Measurements from ENCODE around the gene SMOC2. TPM values are rescaled to one million over a fixed set of nuclear protein-coding genes. Genes with fewer than 3 reads are reported as not detected.

Gene SMOC2
- total RNA-seq, 5 donors from 2014 or later (not counting 1 experiment from before 2014, with no cell fraction given) = 0.06 to 0.20 (median 0.16) TPM; not detected in 2

GRCh38 chr6:168584671-168585070 lies 143.7 kb downstream of the SMOC2 start:
- DNase-seq (no peak), ATAC-seq (replicated peaks in 1 of 4) (no peak)
- Histone ChIP-seq H3K9me3 (no peaks in the 10 kb centered on the region), H3K4me3 (ENCODE audit: control insufficient read depth in 1 of 2, extremely low read depth in 1 of 2, low read length in 1 of 2) (no peak overlapping the region), H3K27ac (ENCODE audit: low read length) (no peak overlapping the region), H3K27me3 (replicated peaks in 1 of 2; ENCODE audit: control insufficient read depth in 2 of 2, extremely low read depth in 1 of 2, insufficient read depth in 2 of 2, low read length in 1 of 2) (peaks cover 0 to 11% of the 10 kb centered on the region in 2 experiments), H3K36me3 (ENCODE audit: control insufficient read depth in 2 of 2, extremely low read depth in 1 of 2, insufficient read depth in 1 of 2, low read length in 1 of 2) (no peaks in the 10 kb centered on the region), H3K4me1 (ENCODE audit: control insufficient read depth in 1 of 2, extremely low read depth in 1 of 2, insufficient read depth in 2 of 2, low read length in 2 of 2) (no peaks in the 10 kb centered on the region)
- Mint-ChIP-seq H3K27me3 (peaks cover 6 to 8% of the 10 kb centered on the region in 2 donors), H3K36me3 (no peaks in the 10 kb centered on the region), H3K27ac (no peak overlapping the region), H3K4me1 (no peaks in the 10 kb centered on the region), H3K4me3 (no peak overlapping the region), H3K9me3 (no peaks in the 10 kb centered on the region)
- ChIA-PET POLR2A (no interaction called here), CTCF (no interaction called here)
- 89% methylated on average over 2 of the region's 5 CpGs for WGBS (ENCODE audit: insufficient coverage)

- WGBS (ENCODE audit: insufficient coverage) = no CpG with 5 or more reads among the region's 3 CpGs
These were observed 144.5 kb downstream of the SMOC2 start for GRCh38 chr6:168585441-168585840.

GRCh38 chr6:168589275-168589674 lies 148.3 kb downstream of the SMOC2 start:
- Histone ChIP-seq H3K4me1 (ENCODE audit: control insufficient read depth in 1 of 2, extremely low read depth in 1 of 2, insufficient read depth in 2 of 2, low read length in 2 of 2) (no peaks in the 10 kb centered on the region), H3K4me3 (ENCODE audit: control insufficient read depth in 1 of 2, extremely low read depth in 1 of 2, low read length in 1 of 2) (no peak overlapping the region), H3K27me3 (replicated peaks in 1 of 2; ENCODE audit: control insufficient read depth in 2 of 2, extremely low read depth in 1 of 2, insufficient read depth in 2 of 2, low read length in 1 of 2) (no peaks in the 10 kb centered on the region), H3K9me3 (no peaks in the 10 kb centered on the region), H3K36me3 (ENCODE audit: control insufficient read depth in 2 of 2, extremely low read depth in 1 of 2, insufficient read depth in 1 of 2, low read length in 1 of 2) (no peaks in the 10 kb centered on the region), H3K27ac (ENCODE audit: low read length) (no peak overlapping the region)
- Mint-ChIP-seq H3K9me3 (no peaks in the 10 kb centered on the region), H3K27ac (no peak overlapping the region), H3K27me3 (peaks cover 6 to 8% of the 10 kb centered on the region in 2 donors), H3K4me3 (no peak overlapping the region), H3K36me3 (no peaks in the 10 kb centered on the region), H3K4me1 (no peaks in the 10 kb centered on the region)
- ATAC-seq (replicated peaks in 1 of 4) (no peak), DNase-seq (no peak)
- ChIA-PET POLR2A (no interaction called here), CTCF (no interaction called here)
- WGBS (ENCODE audit: insufficient coverage) = no CpG with 5 or more reads among the region's 2 CpGs

More at GRCh38 chr6:168585441-168585840, 144.5 kb downstream of the SMOC2 start:
- DNase-seq (no peak), ATAC-seq (replicated peaks in 1 of 4) (no peak)
- H3K27ac Mint-ChIP-seq = no peak overlapping the region
- H3K4me1 Mint-ChIP-seq = no peaks in the 10 kb centered on the region
- no peak overlapping the region for H3K4me3 Mint-ChIP-seq
- ChIA-PET POLR2A (no interaction called here), CTCF (no interaction called here)
- H3K27me3 ChIP-seq (replicated peaks in 1 of 2; ENCODE audit: control insufficient read depth in 2 of 2, extremely low read depth in 1 of 2, insufficient read depth in 2 of 2, low read length in 1 of 2) = peaks cover 0 to 11% of the 10 kb centered on the region in 2 experiments
- no peaks in the 10 kb centered on the region for H3K4me1 ChIP-seq (ENCODE audit: control insufficient read depth in 1 of 2, extremely low read depth in 1 of 2, insufficient read depth in 2 of 2, low read length in 2 of 2)
- no peak overlapping the region for H3K27ac ChIP-seq (ENCODE audit: low read length)
- H3K36me3 Mint-ChIP-seq = no peaks in the 10 kb centered on the region
- H3K9me3 Mint-ChIP-seq = no peaks in the 10 kb centered on the region
- no peak overlapping the region for H3K4me3 ChIP-seq (ENCODE audit: control insufficient read depth in 1 of 2, extremely low read depth in 1 of 2, low read length in 1 of 2)
- no peaks in the 10 kb centered on the region for H3K9me3 ChIP-seq
- no peaks in the 10 kb centered on the region for H3K36me3 ChIP-seq (ENCODE audit: control insufficient read depth in 2 of 2, extremely low read depth in 1 of 2, insufficient read depth in 1 of 2, low read length in 1 of 2)
- H3K27me3 Mint-ChIP-seq = peaks cover 6 to 8% of the 10 kb centered on the region in 2 donors

GRCh38 chr6:168590406-168590805 lies 149.4 kb downstream of the SMOC2 start:
- Mint-ChIP-seq H3K27ac (no peak overlapping the region), H3K27me3 (peaks cover 6 to 8% of the 10 kb centered on the region in 2 donors), H3K4me1 (no peaks in the 10 kb centered on the region), H3K4me3 (no peak overlapping the region), H3K9me3 (no peaks in the 10 kb centered on the region), H3K36me3 (no peaks in the 10 kb centered on the region)
- Histone ChIP-seq H3K4me3 (ENCODE audit: control insufficient read depth in 1 of 2, extremely low read depth in 1 of 2, low read length in 1 of 2) (no peak overlapping the region), H3K27ac (ENCODE audit: low read length) (no peak overlapping the region), H3K4me1 (ENCODE audit: control insufficient read depth in 1 of 2, extremely low read depth in 1 of 2, insufficient read depth in 2 of 2, low read length in 2 of 2) (no peaks in the 10 kb centered on the region), H3K36me3 (ENCODE audit: control insufficient read depth in 2 of 2, extremely low read depth in 1 of 2, insufficient read depth in 1 of 2, low read length in 1 of 2) (no peaks in the 10 kb centered on the region), H3K9me3 (no peaks in the 10 kb centered on the region), H3K27me3 (replicated peaks in 1 of 2; ENCODE audit: control insufficient read depth in 2 of 2, extremely low read depth in 1 of 2, insufficient read depth in 2 of 2, low read length in 1 of 2) (no peaks in the 10 kb centered on the region)
- WGBS (ENCODE audit: insufficient coverage) = 76% methylated on average over 4 of the region's 10 CpGs
- CTCF ChIA-PET = no interaction called here
- POLR2A ChIA-PET = no interaction called here
- DNase-seq (no peak), ATAC-seq (replicated peaks in 1 of 4) (no peak)

GRCh38 chr6:168596344-168596743 lies 155.4 kb downstream of the SMOC2 start:
- Histone ChIP-seq H3K27ac (ENCODE audit: low read length) (no peak overlapping the region), H3K4me1 (ENCODE audit: control insufficient read depth in 1 of 2, extremely low read depth in 1 of 2, insufficient read depth in 2 of 2, low read length in 2 of 2) (no peaks in the 10 kb centered on the region), H3K27me3 (replicated peaks in 1 of 2; ENCODE audit: control insufficient read depth in 2 of 2, extremely low read depth in 1 of 2, insufficient read depth in 2 of 2, low read length in 1 of 2) (peaks cover 0 to 18% of the 10 kb centered on the region in 2 experiments), H3K9me3 (no peaks in the 10 kb centered on the region), H3K36me3 (ENCODE audit: control insufficient read depth in 2 of 2, extremely low read depth in 1 of 2, insufficient read depth in 1 of 2, low read length in 1 of 2) (no peaks in the 10 kb centered on the region), H3K4me3 (ENCODE audit: control insufficient read depth in 1 of 2, extremely low read depth in 1 of 2, low read length in 1 of 2) (no peak overlapping the region)
- Mint-ChIP-seq H3K4me3 (no peak overlapping the region), H3K27ac (no peak overlapping the region), H3K36me3 (no peaks in the 10 kb centered on the region), H3K27me3 (peaks cover 3 to 7% of the 10 kb centered on the region in 2 donors), H3K9me3 (peaks cover 0 to 5% (median 0%) of the 10 kb centered on the region in 3 donors), H3K4me1 (no peaks in the 10 kb centered on the region)
- ChIA-PET POLR2A (no interaction called here), CTCF (no interaction called here)
- 86% methylated on average over 11 of the region's 11 CpGs for WGBS (ENCODE audit: insufficient coverage)
- DNase-seq (no peak), ATAC-seq (replicated peaks in 1 of 4) (no peak)

- Histone ChIP-seq H3K4me3 (ENCODE audit: control insufficient read depth in 1 of 2, extremely low read depth in 1 of 2, low read length in 1 of 2) (no peak overlapping the region), H3K4me1 (ENCODE audit: control insufficient read depth in 1 of 2, extremely low read depth in 1 of 2, insufficient read depth in 2 of 2, low read length in 2 of 2) (no peaks in the 10 kb centered on the region), H3K27me3 (replicated peaks in 1 of 2; ENCODE audit: control insufficient read depth in 2 of 2, extremely low read depth in 1 of 2, insufficient read depth in 2 of 2, low read length in 1 of 2) (peaks cover 0 to 19% of the 10 kb centered on the region in 2 experiments), H3K27ac (ENCODE audit: low read length) (no peak overlapping the region), H3K9me3 (no peaks in the 10 kb centered on the region), H3K36me3 (ENCODE audit: control insufficient read depth in 2 of 2, extremely low read depth in 1 of 2, insufficient read depth in 1 of 2, low read length in 1 of 2) (no peaks in the 10 kb centered on the region)
- ChIA-PET POLR2A (no interaction called here), CTCF (no interaction called here)
- ATAC-seq (replicated peaks in 1 of 4) (no peak), DNase-seq (no peak)
- 69% methylated on average over 5 of the region's 8 CpGs for WGBS (ENCODE audit: insufficient coverage)
- Mint-ChIP-seq H3K9me3 (peaks cover 0 to 5% (median 0%) of the 10 kb centered on the region in 3 donors), H3K27ac (no peak overlapping the region), H3K4me3 (no peak overlapping the region), H3K27me3 (peaks cover 7 to 10% of the 10 kb centered on the region in 2 donors), H3K36me3 (no peaks in the 10 kb centered on the region), H3K4me1 (no peaks in the 10 kb centered on the region)
These were observed 156.5 kb downstream of the SMOC2 start for GRCh38 chr6:168597471-168597875.

All from T-cell (primary cell).